Activated CD8-positive, alpha-beta T cell treated with anti-CD3 and anti-CD28 coated beads for 36 hours (primary cell): ENCODE results near the gene IFNL1. TPM values are rescaled to one million over a fixed set of nuclear protein-coding genes. Genes with fewer than 3 reads are reported as not detected.
A peak's percentile ranks its signal among the peaks of the same experiment; 100 is the strongest.
"Not testable (repeated sequence)": the region's sequence is repeated elsewhere in the genome, so short reads cannot be mapped to it uniquely, and the experiment has no call there.

ENCODE experiments used
- ATAC-seq: fragments of 200-7000 bp; cut with Tn5 transposase; one replicate; pipeline ENCODE4 v1.10.0; 2021; ENCODE audit warnings: mild to moderate bottlenecking, moderate library complexity
- CTCF ChIA-PET: fragments of 350-600 bp; sonication (Branson Sonifier 250); formaldehyde crosslinking; loops from one replicate; lab custom pipeline; 2021; ENCODE audit warnings: antibody characterized with exemption; lab: Charles Lee
- POLR2A ChIA-PET: fragments of 350-600 bp; sonication (Branson Sonifier 250); formaldehyde crosslinking; loops from one replicate; lab custom pipeline; 2021; ENCODE audit warnings: antibody characterized with exemption; lab: Charles Lee
- DNase-seq: peaks from one replicate; pipeline ENCODE4 v3.0.0-alpha.2; 2020
- H3K27ac Mint-ChIP-seq: one replicate; pipeline ENCODE4 v1.8.0; 2021; ENCODE audit warnings: mild to moderate bottlenecking, mixed read lengths
- H3K27me3 Mint-ChIP-seq: one replicate; pipeline ENCODE4 v1.8.0; 2021; ENCODE audit warnings: mixed read lengths
- H3K36me3 Mint-ChIP-seq: one replicate; pipeline ENCODE4 v1.8.0; 2021; ENCODE audit warnings: low read depth, mixed read lengths
- H3K4me1 Mint-ChIP-seq: one replicate; pipeline ENCODE4 v1.8.0; 2021; ENCODE audit warnings: low read depth, mixed read lengths
- H3K4me3 Mint-ChIP-seq: one replicate; pipeline ENCODE4 v1.8.0; 2021; ENCODE audit warnings: mild to moderate bottlenecking, moderate library complexity, mixed read lengths
- H3K9me3 Mint-ChIP-seq: one replicate; pipeline ENCODE4 v1.8.0; 2021; ENCODE audit warnings: mixed read lengths
- intact Hi-C: fragments of 100-400 bp; cut with micrococcal nuclease; formaldehyde crosslinking; loops from one replicate; pipeline ENCODE4 v1.10.0; 2022
- total RNA-seq, 2 experiments: library from RNA; stranded (reverse); gene quantifications; one replicate each; pipeline ENCODE4 v1.2.3, GENCODE V29; 2021
- TF ChIP-seq, protein P1 (sequence below): fragments of 200-600 bp; IDR thresholded peaks from one replicate; pipeline ENCODE4 v1.8.0; 2022; ENCODE audit warnings: antibody characterized with exemption, mild to moderate bottlenecking

The IFNL1 gene
- total RNA-seq, 2 experiments from 2014 or later: not detected

DNA sequence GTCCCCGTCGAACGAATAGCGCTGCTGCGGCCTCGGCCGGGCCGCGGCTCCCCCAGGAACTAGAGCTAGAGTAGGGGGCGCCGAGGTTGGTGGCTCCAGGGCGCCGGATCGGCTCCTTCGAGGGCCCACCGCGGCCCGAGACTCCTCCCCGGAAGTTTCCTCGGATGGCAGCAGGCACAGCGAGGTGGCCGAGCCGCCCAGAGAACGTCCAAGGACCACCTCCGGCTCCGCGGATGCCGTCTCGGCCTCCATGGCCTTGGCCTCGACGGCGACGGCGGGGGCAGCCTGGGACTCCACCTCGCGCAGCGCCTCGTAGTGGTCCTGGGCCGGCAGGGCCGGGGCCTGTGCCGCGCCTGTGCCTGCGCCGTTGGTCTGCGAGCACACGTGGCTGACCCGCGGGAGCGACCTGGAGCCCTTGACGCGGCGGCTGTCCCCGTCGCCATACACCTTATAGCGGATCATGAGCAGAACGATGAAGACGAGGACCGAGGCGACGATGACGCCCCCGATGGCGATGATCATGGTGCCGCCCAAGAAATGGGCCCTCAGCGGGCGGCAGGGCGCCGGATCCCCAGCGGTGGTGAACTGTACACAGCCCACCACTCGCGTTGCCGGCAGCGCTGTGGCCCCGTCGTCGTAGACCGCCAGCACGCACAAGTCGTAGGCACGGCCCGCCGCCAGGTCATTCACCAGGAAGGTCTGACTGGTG is 11.8 kb downstream of the IFNL1 start:
- POLR2A ChIA-PET: no interaction called here
- Mint-ChIP-seq H3K4me1 (peaks cover 9% of the 10 kb centered on the region), H3K4me3 (no peak overlapping the region), H3K36me3 (peaks cover 14% of the 10 kb centered on the region), H3K9me3 (no peaks in the 10 kb centered on the region), H3K27me3 (no peaks in the 10 kb centered on the region), H3K27ac (no peak overlapping the region)
- TF ChIP-seq, protein P1, sequence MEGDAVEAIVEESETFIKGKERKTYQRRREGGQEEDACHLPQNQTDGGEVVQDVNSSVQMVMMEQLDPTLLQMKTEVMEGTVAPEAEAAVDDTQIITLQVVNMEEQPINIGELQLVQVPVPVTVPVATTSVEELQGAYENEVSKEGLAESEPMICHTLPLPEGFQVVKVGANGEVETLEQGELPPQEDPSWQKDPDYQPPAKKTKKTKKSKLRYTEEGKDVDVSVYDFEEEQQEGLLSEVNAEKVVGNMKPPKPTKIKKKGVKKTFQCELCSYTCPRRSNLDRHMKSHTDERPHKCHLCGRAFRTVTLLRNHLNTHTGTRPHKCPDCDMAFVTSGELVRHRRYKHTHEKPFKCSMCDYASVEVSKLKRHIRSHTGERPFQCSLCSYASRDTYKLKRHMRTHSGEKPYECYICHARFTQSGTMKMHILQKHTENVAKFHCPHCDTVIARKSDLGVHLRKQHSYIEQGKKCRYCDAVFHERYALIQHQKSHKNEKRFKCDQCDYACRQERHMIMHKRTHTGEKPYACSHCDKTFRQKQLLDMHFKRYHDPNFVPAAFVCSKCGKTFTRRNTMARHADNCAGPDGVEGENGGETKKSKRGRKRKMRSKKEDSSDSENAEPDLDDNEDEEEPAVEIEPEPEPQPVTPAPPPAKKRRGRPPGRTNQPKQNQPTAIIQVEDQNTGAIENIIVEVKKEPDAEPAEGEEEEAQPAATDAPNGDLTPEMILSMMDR: no peak
- no peak for ATAC-seq
- no peak for DNase-seq
- intact Hi-C loops: no loop called here
- CTCF ChIA-PET: interaction anchor here (1.1 kb wide), 1 partner anchor 20 kb away, joined by 4 read pairs; no protein-coding TSS in a partner anchor

DNA sequence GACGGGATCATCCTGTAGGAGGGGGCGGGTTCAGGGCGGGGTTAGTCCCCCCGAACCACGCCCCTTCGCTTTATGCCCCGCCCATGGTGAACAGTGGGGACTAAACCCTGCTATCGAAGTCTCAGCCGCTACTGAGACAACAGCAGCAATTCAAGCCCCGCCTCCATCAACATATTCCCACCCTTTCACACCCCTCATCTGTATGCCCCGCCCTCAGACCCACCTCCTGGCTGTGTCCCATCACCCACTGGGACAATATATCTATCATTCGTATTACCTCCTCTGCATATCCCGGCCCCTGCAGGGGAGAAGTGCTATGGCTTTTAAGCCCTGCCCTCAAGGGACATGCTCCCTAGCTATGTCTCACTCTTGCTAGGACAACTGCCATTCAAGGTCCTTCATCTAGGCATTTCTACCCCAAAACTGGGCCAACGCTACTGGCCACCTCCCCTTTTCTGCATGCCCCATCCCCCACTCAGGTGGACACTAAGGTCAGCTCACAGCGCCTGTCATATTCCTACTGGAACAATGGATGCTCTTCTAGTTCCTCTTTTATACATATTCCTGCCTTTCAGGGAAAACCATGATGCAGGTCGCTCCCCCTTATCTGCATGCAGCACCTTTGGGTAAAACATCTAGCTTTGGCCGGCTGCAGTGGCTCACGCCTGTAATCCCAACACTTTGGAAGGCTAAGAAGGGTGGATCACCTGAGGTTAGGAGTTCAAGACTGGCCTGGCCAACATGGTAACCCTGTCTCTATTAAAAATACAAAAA is 12.5 kb downstream of the IFNL1 start:
- ATAC-seq (no peak), DNase-seq (no peak)
- intact Hi-C loops: no loop called here
- Mint-ChIP-seq H3K27ac (no peak overlapping the region), H3K9me3 (no peaks in the 10 kb centered on the region), H3K36me3 (peaks cover 18% of the 10 kb centered on the region), H3K4me1 (peaks cover 9% of the 10 kb centered on the region), H3K4me3 (no peak overlapping the region), H3K27me3 (no peaks in the 10 kb centered on the region)
- ChIA-PET CTCF (interaction anchor here (1.1 kb wide), 1 partner anchor 19 kb away, joined by 4 read pairs; no protein-coding TSS in a partner anchor), POLR2A (interaction anchor here (0.9 kb wide), 1 partner anchor 40 kb away, joined by 3 read pairs; no protein-coding TSS in a partner anchor)
- TF ChIP-seq, protein P1: no peak

GRCh38 chr19:39309305-39309670 is 13.1 kb downstream of the IFNL1 start:
- peaks cover 20% of the 10 kb centered on the region for H3K36me3 Mint-ChIP-seq
- ATAC-seq, DNase-seq, intact Hi-C loops, H3K27ac Mint-ChIP-seq, H3K4me3 Mint-ChIP-seq, H3K9me3 Mint-ChIP-seq, H3K27me3 Mint-ChIP-seq, H3K4me1 Mint-ChIP-seq: not testable (repeated sequence)
- CTCF ChIA-PET: interaction anchor here (1.1 kb wide), 1 partner anchor 19 kb away, joined by 4 read pairs; no protein-coding TSS in a partner anchor
- POLR2A ChIA-PET: interaction anchor here (0.9 kb wide), 1 partner anchor 39 kb away, joined by 3 read pairs; no protein-coding TSS in a partner anchor

DNA sequence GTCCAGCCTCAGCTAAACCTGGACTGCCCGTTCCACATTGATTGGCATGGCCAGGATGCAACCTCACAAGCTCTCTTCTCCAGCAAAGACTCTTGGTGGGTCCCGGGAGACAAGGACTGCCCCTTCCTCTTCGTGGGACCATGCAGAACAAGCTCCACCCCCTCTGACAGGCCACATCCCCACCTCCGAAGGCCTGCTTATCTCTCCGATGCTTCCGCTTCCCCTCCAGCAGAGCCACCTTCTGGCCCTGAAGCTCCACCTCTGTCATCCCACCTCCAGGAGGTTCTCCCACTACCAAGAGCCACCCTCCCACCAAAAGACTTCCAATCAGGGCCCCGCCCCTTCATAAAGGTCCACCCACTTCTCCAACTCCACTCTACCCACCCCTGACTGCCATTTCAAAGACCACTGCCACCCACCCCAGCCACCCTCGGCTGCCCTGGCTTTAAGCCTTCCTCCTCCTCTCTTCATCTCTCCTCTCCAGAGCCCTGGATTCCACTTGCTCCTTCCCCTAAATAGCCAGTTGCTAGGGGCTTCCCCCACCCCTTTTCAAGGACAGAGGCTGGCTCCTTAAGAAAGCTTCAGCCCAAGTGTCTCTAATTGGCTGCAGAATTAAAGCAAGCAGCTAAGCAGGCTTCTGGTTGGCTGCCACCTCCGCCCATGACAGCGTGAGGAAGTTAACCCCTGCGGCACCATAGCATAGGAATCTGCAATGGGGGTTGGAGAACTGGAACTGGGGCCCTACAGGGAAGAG is 14.5 kb downstream of the IFNL1 start:
- intact Hi-C loops: no loop called here
- H3K9me3 Mint-ChIP-seq: no peaks in the 10 kb centered on the region
- CTCF ChIA-PET: interaction anchor here (2.0 kb wide), 1 partner anchor 17 kb away, joined by 5 read pairs; no protein-coding TSS in a partner anchor
- H3K4me1 Mint-ChIP-seq: peaks cover 9% of the 10 kb centered on the region
- DNase-seq (no peak), ATAC-seq (no peak)
- peak overlapping the region; percentile 15 for H3K27ac Mint-ChIP-seq
- H3K36me3 Mint-ChIP-seq: peaks cover 20% of the 10 kb centered on the region
- no peaks in the 10 kb centered on the region for H3K27me3 Mint-ChIP-seq
- TF ChIP-seq, protein P1: no peak
- POLR2A ChIA-PET: no interaction called here
- no peak overlapping the region for H3K4me3 Mint-ChIP-seq

DNA sequence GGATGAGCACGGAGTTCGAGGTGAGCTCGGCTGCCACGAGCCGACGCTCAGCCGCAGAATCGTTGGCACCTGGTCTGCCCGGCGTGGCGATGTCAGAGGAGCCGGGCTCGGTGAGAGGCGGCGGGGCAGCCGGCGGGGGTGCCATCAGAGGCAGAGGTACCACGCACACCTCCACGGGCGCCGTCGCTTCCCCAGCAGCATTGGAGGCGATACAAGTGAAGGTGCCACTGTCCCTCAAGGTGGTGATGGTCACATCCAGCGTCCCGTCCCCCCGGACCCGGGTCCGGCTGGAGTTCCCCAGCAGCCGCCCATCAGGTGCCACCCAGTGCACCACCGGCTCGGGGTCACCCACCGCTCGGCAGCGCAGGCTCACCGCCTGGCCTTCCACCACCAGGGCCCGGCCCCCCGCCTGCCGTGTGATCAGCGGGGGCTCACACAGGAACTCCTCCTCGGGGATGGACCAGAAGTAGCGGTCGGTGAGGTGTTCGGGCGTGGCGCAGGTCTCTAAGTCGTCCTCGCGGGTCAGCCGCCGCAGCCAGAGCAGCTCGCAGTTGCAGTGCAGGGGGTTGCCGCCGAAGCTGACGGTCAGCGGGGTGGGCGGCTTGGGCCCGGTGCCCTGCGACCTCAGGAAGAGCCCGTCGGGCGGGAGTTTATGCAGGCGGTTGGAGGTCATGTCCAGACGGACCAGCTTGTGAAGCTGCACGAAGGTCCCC is 18.0 kb downstream of the IFNL1 start:
- no peaks in the 10 kb centered on the region for H3K9me3 Mint-ChIP-seq
- H3K4me1 Mint-ChIP-seq: peaks cover 13% of the 10 kb centered on the region
- TF ChIP-seq, protein P1: no peak
- POLR2A ChIA-PET: no interaction called here
- intact Hi-C loops: no loop called here
- H3K36me3 Mint-ChIP-seq: peaks cover 15% of the 10 kb centered on the region
- no peak overlapping the region for H3K4me3 Mint-ChIP-seq
- CTCF ChIA-PET: no interaction called here
- no peaks in the 10 kb centered on the region for H3K27me3 Mint-ChIP-seq
- ATAC-seq: no peak
- DNase-seq: no peak
- no peak overlapping the region for H3K27ac Mint-ChIP-seq
